Stimulated activated CD8-positive, alpha-beta memory T cell treated with anti-CD3 and anti-CD28 coated beads, Interleukin-7, amount 100 ng/mL, for 1 hour (primary cell): ENCODE results near the gene FOXO1.
A peak's percentile ranks its signal among the peaks of the same experiment; 100 is the strongest.

Experiments used
- DNase-seq, 2 donors: peaks; one replicate each; pipeline ENCODE4 v3.0.0-alpha.2; 2020; ENCODE audit warnings: low read depth in 2 of 2

Gene FOXO1

DNA sequence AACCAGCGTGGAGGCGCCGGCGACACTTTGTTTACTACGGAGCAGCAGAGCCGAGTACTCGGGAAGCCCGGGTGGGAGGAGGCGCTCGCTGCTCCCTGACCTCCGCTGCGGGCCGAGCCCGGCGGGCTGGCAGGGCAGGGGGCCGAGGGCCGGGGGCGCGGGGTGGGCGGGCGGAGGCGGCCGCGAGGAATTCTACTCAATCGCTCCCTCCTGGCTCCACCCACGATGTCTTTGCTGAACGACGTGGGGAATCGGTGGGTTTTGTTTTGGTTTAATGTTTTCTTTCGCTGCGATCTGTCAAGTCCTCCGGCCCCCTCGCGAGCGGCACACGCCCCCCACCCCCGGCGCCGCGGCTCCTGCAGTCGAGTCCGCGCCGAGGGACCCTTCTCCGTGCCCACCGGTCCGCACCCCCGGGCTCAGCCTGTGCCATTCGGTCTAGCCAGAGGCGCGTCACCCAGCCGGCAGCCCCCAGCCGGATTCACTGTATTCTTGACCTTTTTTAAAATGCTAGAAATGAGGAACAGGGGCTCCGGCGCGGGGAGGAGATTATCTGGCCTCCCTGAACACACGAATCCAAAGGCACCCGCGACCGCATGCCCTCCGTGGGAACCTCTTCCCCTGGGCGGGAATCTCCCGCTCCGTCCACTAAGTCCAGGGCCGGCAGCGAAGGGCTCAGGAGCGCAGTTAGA is 636 bp upstream of the FOXO1 start:
- no peak for DNase-seq

DNA sequence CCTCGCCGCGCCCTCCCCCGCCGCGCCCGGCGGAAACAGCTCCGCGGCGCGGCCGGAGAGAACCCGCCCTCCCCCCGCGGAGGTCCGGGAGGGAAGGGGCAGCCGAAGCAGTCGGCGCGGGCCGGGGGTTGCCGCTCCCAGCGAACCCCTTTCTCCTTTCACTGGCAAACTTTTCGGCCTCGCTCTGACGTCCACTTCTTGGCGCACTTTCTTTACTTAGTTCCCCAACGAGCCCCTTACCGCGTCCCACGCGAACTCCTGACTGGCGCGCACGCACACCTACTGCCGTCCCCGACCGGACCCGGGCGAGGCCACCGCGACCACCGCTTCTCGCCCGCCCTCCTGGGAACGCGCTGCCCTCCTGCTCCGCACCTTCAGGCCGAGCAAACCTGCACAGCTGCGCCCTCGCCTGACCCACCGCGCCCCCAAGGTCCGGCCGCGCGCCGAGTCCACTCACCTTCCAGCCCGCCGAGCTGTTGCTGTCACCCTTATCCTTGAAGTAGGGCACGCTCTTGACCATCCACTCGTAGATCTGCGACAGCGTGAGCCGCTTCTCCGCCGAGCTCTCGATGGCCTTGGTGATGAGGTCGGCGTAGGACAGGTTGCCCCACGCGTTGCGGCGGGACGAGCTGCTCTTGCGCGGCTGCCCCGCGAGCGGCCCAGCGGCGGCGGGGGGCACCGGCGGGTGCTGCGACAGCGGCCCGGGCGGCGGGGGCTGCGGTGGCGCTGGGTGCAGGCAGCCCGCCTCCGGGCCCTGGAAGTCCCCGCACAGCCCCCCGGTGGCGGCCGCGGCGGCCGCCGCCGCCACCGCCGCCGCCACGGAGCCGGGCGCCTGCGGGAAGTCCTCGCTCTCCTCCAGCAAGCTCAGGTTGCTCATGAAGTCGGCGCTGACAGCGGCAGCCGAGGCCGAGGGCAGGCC is 1.1 kb downstream of the FOXO1 start:
- DNase-seq: peak in 1 of 2 donors; percentile 14

DNA sequence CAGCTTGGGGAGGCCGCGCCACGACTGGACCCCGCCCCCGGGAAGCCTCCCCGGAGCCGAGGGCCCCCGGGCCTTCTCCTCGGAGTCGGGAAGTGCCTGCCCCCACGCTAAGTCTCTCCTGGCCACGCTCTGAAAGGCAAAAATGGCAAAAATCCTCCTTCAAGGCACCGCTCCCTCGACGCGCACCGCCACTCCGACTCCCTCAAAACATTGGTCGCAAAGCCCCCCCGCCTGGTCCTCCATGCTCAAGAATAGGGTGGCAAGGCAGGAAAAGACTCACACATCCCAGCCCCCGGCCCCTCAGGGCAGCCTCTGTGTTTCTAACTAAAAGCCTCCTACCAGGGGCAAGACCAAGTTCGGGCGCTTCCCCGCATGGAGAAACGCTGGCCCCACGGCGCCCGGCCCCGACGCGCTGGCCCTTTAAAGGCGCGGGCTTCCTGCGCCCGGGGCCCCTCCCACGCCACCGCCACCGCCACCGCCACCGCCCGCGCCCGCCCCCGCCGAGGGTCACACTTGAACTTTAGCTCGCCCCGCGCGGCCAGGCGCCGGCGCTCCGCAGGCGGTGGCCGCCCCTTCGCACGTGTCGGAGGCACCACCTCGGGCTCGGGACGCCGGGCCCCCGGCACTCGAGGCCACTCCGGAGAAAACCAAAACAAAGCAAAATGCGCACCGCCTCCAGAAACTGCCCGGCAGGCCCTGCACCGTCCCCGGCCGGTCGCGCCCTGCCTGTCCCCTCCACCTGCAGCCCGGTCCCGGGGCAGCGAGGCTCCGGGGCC is 1.9 kb downstream of the FOXO1 start:
- DNase-seq: peak; percentile 25 to 35

DNA sequence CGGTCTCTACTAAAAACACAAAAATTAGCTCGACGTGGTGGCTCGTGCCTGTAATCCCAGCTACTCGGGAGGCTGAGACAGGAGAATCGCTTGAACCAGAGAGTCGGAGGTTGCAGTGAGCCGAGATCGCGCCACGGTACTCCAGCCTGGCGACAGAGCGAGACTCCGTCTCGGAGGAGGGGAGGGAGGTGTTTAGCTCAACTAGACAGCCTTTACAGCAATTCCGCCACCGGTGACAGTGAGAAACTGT is 2.4 kb downstream of the FOXO1 start:
- DNase-seq: peak; percentile 33 to 41

DNA sequence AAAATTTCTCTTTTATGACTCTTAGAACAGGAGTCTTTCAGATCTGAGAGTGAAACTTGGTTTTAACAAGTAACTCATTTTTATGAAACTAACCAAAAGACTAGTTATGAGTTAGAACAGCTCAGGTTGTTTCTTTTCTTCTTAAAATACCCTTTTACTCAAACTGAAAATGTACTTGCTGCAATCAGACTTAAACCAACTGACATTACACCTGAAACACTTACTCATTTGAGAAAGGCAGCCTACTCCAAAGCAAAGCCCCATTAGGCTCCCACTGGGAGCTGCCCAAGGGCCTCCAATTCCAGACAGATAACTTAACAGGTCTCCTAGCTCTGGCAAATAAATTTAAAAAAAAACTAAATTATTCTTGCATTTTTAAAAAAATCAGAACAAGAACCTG is 3.6 kb downstream of the FOXO1 start:
- no peak for DNase-seq

DNA sequence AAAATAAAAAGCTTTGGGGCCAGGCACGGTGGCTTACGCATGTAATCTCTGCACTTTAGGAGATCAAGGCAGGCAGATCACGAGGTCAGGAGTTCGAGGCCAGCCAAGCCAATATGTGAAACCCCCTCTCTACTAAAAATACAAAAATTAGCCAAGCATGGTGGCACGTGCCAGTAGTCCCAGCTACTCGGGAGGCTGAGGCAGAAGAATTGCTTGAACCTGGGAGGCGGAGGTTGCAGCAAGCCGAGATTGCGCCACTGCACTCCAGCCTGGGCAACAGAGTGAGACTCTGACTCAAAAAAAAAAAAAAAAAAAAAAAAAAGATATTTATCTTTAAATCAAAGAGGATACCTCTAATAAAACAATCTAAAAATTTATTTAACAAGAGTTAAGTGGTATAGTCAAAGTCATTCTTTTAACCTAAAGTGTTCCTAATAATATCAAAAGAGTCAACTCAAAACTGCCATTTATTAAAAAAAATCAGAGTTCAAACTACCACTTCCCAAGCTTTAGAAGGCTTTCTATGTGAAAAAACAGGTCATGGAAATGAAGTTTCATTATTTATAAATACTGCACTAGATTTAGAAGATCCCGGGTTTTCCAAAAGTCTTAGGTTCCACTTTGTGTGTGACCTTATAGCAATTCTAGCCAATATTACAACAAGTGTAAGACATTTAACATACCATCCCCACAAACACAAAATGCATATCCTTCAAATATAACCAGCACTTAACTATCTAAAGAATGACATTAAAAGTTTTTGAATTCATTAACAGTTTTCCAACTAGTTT is 4.4 kb downstream of the FOXO1 start:
- no peak for DNase-seq

DNA sequence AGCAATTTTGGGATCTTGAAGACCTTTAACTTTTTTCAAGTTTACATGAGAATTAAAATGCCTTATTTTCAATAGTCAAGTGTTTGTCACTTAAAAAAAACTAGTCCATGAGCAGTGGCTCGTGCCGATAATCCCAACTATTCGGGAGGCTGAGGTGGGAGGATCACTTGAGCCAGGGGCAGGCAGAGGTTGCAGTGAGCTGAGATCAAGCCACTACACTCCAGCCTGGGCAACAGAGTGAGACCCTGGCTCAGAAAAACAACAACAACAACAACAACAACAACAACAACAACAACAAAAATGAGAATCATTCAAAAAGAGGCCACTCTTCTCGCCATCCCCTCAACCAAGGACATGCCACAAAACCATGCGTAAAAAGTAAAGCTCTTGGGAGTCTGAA is 5.7 kb downstream of the FOXO1 start:
- DNase-seq: no peak

DNA sequence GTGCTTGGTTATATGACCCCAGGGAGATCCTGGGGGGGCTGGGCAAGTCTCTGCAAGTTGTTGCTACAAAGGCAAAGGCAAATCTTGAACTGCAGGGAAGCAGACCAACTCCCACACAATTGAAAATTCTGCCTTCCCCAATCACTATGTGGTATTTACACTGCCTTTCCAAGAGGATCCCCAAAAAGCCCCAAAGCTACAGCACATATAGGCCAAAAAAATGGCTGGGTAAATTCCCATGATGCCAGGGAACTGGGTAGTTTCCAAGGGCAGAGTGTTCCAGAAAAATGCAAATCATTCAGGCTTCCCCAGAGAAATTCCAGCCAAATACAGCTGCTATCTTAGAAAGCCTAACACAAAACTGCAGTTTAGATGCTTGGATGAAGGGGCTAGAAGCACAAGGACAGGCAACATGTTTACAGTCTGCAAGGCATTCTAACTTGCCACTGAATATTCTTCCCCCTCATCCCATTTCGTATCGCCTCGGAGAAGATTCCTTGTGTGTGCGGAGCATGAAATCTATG is 6.2 kb downstream of the FOXO1 start:
- DNase-seq: no peak

DNA sequence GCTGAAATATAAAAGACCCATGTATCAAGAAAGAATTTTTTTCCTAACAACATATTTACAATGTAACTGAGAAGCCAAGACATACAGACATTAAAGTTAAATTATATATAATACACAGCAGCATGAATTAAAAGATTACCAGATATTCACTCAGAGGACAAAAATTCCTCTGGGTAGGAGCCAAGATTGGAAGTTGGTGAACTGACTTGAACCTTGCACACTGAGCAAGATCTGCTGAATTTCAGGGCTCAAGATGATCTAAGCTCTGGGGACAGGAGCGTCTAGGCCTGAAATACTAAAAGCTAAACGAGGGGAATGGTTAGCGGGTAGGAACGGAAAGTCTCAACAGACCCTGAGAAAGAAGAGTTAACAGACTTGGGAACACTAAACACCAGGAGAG is 8.5 kb downstream of the FOXO1 start:
- no peak for DNase-seq

DNA sequence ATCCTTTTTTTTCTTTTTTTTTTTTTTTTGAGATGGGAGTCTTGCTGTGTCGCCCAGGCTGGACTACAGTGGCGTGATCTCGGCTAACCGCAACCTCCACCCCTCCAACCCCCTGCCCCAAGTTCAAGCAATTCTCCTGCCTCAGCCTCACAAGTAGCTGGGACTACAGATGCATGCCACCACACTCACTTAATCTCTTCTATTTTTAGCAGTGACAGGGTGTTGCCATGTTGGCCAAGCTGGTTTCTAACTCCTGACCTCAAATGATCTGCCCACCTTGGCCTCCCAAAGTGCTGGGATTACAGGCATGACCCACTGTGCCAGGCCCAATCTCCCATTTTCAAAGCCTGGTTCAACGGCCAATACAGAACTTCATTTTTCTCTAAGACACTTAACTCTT is 9.1 kb downstream of the FOXO1 start:
- no peak for DNase-seq

DNA sequence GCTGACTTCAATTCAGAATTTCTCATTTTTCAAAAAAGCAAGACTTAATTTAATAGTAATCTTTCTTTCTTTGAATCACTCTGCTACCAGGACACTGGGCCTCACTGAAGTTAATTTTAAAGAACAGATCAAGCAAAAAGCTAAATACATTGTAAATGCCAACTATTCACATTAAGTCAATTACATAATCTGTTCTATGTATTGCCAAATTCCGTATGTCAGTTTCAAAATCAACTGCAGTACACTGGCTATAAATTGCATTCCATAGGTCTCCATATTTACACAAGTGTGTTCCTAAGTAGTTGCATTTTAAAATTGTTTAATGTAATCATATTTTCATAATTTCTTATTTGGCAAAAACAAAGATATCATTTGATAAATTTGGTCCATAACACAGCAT is 10.1 kb downstream of the FOXO1 start:
- DNase-seq: no peak

DNA sequence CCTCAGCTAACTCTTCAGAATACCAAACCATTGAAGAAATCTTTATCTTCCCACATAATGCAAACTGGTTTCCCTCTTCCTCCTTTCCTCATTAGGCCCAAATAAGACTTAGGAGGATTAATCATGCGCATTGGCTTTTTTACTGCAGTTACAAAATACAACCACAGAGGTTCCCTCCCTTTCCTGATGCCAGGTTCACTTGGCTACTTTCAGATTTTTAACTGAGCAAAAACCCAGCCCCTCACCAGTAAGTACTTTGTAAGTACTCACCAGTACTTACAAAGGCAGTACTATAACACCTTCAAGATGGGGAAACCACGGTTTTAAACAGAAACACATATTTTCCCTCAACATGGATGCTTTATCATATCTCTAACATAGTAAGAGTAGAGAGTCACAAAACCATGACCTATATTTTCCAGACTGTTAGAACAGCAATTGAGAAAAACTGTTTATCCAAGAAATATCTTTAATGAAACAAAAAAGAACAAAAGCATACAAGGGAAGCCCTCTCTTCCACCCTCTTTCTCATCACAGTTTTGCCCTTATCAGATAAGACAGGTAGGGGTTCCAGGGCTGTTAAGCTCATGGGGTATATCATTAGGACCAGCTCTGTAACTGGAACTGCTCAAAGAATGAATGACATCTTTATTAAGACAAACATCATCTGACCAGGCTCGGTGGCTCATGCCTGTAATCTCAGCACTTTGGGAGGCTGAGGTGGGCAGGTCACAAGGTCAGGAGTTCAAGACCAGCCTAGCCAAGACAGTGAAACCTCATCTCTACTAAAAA is 12.7 kb downstream of the FOXO1 start:
- DNase-seq: no peak

DNA sequence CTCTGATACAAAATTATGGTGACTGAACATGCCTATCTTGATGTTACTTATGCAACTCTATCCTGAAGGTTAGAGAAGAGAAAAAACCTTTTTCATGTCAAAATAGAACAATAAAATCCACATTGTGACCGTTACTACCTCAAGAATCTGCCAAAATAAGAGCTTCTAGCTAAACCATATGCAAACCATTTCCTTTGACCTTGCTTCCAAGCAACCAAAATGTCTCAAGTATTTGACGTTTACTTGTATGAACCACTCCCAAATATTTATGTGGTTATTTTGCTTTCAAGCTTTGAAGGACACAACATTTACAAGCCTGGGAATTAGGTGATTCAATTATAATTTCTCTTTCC is 13.9 kb downstream of the FOXO1 start:
- DNase-seq: no peak

DNA sequence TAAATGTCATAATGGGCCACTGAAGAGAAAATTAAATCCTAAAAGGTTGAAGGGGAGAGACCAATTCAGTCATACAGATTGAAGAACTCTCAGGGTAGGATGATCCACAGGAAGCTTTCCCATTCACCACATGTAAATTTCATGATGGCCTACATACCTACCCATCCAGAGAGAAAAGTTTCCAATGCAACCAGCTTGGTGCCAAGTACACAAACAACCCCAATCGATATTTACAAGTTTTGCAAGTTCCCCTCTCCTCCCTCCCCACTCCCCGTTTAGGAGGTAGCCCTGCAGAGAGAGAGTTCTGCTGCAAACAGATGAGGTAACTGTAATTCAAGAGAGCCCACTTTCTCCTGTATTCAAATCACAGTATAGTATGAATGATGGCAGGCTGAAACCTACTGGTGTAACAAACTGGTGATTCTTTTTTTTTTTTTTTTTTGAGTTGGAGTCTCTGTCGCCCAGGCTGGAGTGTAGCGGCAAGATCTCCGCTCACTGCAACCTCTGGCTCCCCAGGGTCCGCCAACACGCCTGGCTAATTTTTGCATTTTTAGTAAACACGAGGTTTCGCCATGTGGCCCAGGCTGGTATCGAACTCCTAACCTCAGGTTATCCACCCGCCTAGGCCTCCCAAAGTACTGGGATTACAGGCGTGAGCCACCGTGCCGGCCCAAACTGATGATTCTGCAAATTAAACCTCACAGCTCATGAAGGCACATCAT is 14.4 kb downstream of the FOXO1 start:
- DNase-seq: no peak

DNA sequence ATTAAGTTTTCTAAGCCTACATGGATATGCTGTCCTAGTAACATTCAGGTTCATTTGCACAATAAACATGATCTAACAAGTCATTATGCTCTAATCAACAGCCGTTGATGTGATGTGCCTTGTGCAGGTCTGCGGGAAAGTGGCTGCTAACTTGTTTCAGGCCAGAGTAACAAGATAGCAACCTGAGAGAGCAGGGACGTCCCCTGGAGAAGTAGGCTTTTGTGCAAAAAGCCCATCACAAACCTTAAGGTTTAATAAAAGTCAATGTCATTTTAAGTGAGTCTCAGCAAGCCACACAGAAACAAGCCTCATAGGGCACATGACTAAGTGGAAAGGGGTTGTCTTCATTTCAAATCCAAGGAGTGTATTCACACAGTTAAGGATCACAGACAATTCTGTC is 17.6 kb downstream of the FOXO1 start:
- DNase-seq: no peak

DNA sequence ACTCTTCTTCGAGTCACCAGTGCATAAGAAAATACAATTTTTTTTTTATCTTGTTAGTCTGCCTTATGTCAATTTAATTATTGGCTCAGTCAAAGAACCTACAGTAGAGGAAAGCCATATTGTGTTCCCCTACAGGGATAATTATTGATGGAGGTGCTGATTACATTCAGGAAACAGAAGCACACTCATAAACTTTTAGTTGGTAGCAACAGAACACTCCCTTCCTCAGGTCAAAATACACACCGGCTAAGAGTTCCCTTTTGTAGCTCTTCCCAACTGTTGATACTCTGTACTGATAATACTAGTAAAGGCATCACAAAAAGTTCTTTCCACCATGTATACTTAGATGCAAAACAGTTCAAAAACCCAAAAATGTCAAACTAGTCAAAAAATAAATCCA is 18.4 kb downstream of the FOXO1 start:
- no peak for DNase-seq

DNA sequence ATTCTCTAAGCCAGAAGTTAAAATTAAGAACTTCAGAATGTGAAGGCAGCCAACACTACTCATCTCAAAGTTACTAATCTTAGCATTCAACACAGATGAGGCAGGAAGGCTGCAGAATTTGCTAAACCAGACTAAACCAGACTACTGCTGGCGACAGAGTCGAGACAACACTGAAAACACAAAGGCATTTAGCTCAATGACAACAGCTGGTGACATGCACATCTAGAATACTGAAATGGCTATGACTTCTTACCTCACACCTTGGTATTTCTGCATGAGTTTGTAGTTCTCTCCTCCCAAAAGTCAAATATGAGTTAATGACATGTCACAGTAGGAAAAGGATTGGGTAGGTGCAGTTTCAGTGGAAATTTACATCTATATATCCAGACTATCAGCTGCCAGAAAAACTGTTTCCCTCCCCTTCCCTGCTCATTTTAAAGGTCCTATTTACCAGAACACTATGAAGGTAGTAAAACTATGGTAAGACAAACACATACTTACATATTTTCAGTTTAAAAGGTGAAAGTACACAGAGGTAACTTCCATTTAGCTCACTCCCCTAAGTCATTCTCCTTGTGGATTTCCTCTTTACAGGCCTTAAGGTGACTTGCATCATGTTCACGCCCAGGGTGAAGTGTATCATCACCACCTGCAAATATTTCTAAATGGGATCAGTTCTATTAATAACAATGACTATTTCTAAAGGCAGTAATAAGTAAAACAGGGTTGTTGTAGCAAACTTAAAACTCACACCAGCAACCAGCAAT is 21.4 kb downstream of the FOXO1 start:
- DNase-seq: no peak

DNA sequence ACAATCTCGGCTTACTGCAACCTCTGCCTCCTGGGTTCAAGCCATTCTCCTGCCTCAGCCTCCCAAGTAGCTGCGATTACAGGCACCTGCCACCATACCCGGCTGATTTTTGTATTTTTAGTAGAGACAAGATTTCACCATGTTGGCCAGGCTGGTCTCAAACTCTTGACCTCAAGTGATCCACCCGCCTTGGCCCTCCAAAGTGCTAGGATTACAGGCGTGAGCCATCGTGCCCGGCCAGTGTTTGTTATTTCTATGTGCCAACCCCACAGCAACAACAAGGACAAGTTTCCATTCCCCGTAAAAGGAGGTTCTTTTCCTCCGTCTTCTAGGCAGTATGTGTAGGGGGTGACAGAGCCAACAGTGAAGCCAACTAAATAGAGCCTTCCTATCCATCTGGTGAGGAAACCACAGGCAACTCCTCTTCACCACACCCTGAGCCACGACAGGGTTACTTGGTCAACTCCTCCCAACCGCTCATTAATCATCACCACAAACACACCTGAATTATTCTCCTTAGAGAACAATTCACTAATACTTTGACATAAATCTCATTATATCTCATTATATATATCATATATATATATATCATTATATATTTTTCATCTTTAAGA is 25.5 kb downstream of the FOXO1 start:
- no peak for DNase-seq

DNA sequence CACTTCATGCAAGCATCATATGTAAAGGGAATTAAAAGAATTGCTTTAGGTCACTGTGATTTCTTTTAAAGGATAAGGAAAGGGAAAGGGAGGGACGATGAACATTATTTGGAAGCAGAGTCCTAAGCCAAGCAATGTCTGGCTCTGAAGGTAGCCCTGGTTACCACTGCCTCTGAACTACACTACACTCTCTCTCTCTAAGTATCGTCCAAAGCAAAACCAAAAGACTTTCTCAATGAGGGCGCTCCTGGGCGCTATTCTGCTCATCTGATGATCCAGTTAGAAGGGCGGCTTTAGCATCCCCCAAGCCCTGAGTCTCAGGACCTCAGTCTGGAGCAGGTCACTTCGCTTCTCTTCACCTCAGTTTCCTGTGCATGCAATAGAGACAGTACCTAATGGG is 26.2 kb downstream of the FOXO1 start:
- no peak for DNase-seq
